HCT116 (cell line): ENCODE results near the gene NRCAM. TPM values are rescaled to one million over a fixed set of nuclear protein-coding genes. Genes with fewer than 3 reads are reported as not detected.

Experiments used
- ATAC-seq: fragments of 200-7000 bp; cut with Tn5 transposase; 2 replicates; pipeline ENCODE4 v1.9.1; 2020; ENCODE audit warnings: mild to moderate bottlenecking, moderate library complexity
- BruUV-seq: library from RNA; stranded (reverse); fragments of 400-500 nt; replicated peaks from 2 replicates; lab custom pipeline; 2021; lab: Mats Ljungman, UMichigan
- CTCF ChIA-PET: fragments of 300-600 bp; sonication (Branson Sonifier 250); formaldehyde crosslinking; loops from one replicate; lab custom pipeline; 2021; ENCODE audit warnings: antibody characterized with exemption; lab: Charles Lee
- POLR2A ChIA-PET: fragments of 300-600, 350-600 bp; sonication (Branson Sonifier 250); formaldehyde crosslinking; loops from one replicate; lab custom pipeline; 2021; ENCODE audit warnings: antibody characterized with exemption; lab: Charles Lee
- RAD21 ChIA-PET, 2 experiments: fragments of 300-600 bp; sonication (Branson Sonifier 250); formaldehyde crosslinking; loops; one replicate each; lab custom pipeline; 2023; ENCODE audit warnings: low total read pairs in 2 of 2; ENCODE audit not compliant: uncharacterized antibody in 2 of 2, unreplicated experiment in 2 of 2, low non-redundant PET in 1 of 2; lab: Charles Lee
- DNase-seq: peaks from one replicate; pipeline ENCODE4 v3.0.0-alpha.2; 2010; ENCODE audit warnings: low read depth, low spot score
- H2AFZ ChIP-seq: fragments of 200-600 bp; shearing (Covaris generic), sonication (generic); 2 replicates; pipeline ENCODE4 v1.6.1; 2017; ENCODE audit warnings: low read depth, mixed run types, mixed read lengths, antibody characterized with exemption, low read length; ENCODE audit not compliant: poor library complexity, severe bottlenecking
- H3K27ac ChIP-seq: 2 replicates; pipeline ENCODE4 v1.5.1; 2012; ENCODE audit warnings: low read depth, low read length
- H3K27me3 ChIP-seq: fragments of 200-600 bp; sonication (generic); 2 replicates; pipeline ENCODE4 v1.6.1; 2016; ENCODE audit warnings: mixed run types, low read length, mixed read lengths; ENCODE audit not compliant: insufficient read depth
- H3K36me3 ChIP-seq, 2 experiments: fragments of 200-500 bp in 1 of 2; fragments of 200-600 bp in 1 of 2; sonication (Bioruptor generic) in 1 of 2; sonication (generic) in 1 of 2; 2 replicates each; pipeline versions ENCODE4 v1.5.1 to v1.6.1; 2014 to 2016; ENCODE audit warnings: low read length in 2 of 2, inconsistent platforms in 1 of 2, mixed read lengths in 1 of 2, mixed run types in 1 of 2; ENCODE audit not compliant: insufficient read depth in 2 of 2, control insufficient read depth in 1 of 2
- H3K4me1 ChIP-seq, 2 experiments: fragments of 200-600 bp in 1 of 2; sonication (generic) in 1 of 2; 2 replicates each; pipeline versions ENCODE4 v1.5.1 to v1.6.1; 2012 to 2017; ENCODE audit warnings: low read length in 2 of 2, inconsistent platforms in 1 of 2, mild to moderate bottlenecking in 1 of 2, mixed read lengths in 1 of 2, mixed run types in 1 of 2, moderate library complexity in 1 of 2; ENCODE audit not compliant: insufficient read depth in 2 of 2, control insufficient read depth in 1 of 2
- H3K4me2 ChIP-seq: fragments of 200-600 bp; sonication (generic); 2 replicates; pipeline ENCODE4 v1.6.1; 2017; ENCODE audit warnings: mixed run types, low read length, mixed read lengths
- H3K4me3 ChIP-seq, 2 experiments: fragments of 200-600 bp in 1 of 2; sonication (generic) in 1 of 2; replicated peaks in 1 of 2; 2 replicates each; pipeline ENCODE4 v1.5.1; 2011 to 2016; ENCODE audit warnings: low read length in 2 of 2, control low read depth in 1 of 2, low read depth in 1 of 2, mild to moderate bottlenecking in 1 of 2, mixed read lengths in 1 of 2, mixed run types in 1 of 2
- H3K79me2 ChIP-seq: fragments of 200-600 bp; sonication (generic); 2 replicates; pipeline ENCODE4 v1.6.1; 2017; ENCODE audit warnings: mild to moderate bottlenecking, mixed run types, low read length, moderate library complexity, mixed read lengths; ENCODE audit not compliant: insufficient read depth
- H3K9ac ChIP-seq: fragments of 200-600 bp; sonication (generic); 2 replicates; pipeline ENCODE4 v1.6.1; 2016; ENCODE audit warnings: low read length, mixed read lengths
- H3K9me2 ChIP-seq: fragments of 200-600 bp; sonication (generic), shearing (Covaris generic); 2 replicates; pipeline ENCODE4 v1.6.1; 2017; ENCODE audit warnings: mixed run types, mild to moderate bottlenecking, moderate library complexity; ENCODE audit not compliant: insufficient read depth
- H3K9me3 ChIP-seq, 2 experiments: fragments of 200-500 bp in 1 of 2; fragments of 200-600 bp in 1 of 2; sonication (Bioruptor generic) in 1 of 2; sonication (generic) in 1 of 2; 2 replicates each; pipeline ENCODE4 v1.6.1; 2014 to 2017; ENCODE audit warnings: low read length in 2 of 2, mixed read lengths in 2 of 2, inconsistent platforms in 1 of 2, low read depth in 1 of 2, mild to moderate bottlenecking in 1 of 2, mixed run types in 1 of 2, moderate library complexity in 1 of 2; ENCODE audit not compliant: control insufficient read depth in 1 of 2, insufficient read depth in 1 of 2
- H4K20me1 ChIP-seq: fragments of 200-600 bp; sonication (generic), shearing (Covaris generic); 2 replicates; pipeline ENCODE4 v1.6.1; 2017; ENCODE audit warnings: mixed run types, mild to moderate bottlenecking, moderate library complexity; ENCODE audit not compliant: insufficient read depth
- ATF3 ChIP-seq: IDR thresholded peaks from 2 replicates; pipeline ENCODE4 v1.6.1; 2012
- CBX3 ChIP-seq: IDR thresholded peaks from 2 replicates; pipeline ENCODE4 v1.6.1; 2012; ENCODE audit warnings: low read depth
- CEBPB ChIP-seq: IDR thresholded peaks from 2 replicates; pipeline ENCODE4 v1.6.1; 2012; ENCODE audit warnings: low read depth
- CTCF ChIP-seq, 3 experiments: fragments of 200-600 bp in 1 of 3; sonication (generic) in 1 of 3; IDR thresholded peaks in 2 of 3; conservative IDR thresholded peaks in 1 of 3; 2 replicates each; pipeline ENCODE4 v1.5.1; 2012 to 2017; ENCODE audit warnings: low read depth in 2 of 3, low read length in 2 of 3, antibody characterized with exemption in 1 of 3, borderline replicate concordance in 1 of 3, control low read depth in 1 of 3, mild to moderate bottlenecking in 1 of 3, mixed read lengths in 1 of 3, mixed run types in 1 of 3, moderate library complexity in 1 of 3; ENCODE audit not compliant: insufficient read depth in 1 of 3
- EGR1 ChIP-seq: IDR thresholded peaks from 2 replicates; pipeline ENCODE4 v1.6.1; 2012; ENCODE audit warnings: low read depth
- EZH2 ChIP-seq: fragments of 200-600 bp; sonication (generic); IDR thresholded peaks from 2 replicates; pipeline ENCODE4 v1.6.1; 2017; ENCODE audit warnings: antibody characterized with exemption, mixed run types
- JUND ChIP-seq: IDR thresholded peaks from 2 replicates; pipeline ENCODE4 v1.6.1; 2012
- MAX ChIP-seq: IDR thresholded peaks from 2 replicates; pipeline ENCODE4 v1.6.1; 2012
- POLR2AphosphoS5 ChIP-seq: IDR thresholded peaks from 2 replicates; pipeline ENCODE4 v1.6.1; 2011; ENCODE audit warnings: mild to moderate bottlenecking, low read depth, low read length, moderate library complexity
- REST ChIP-seq: IDR thresholded peaks from 2 replicates; pipeline ENCODE4 v1.6.1; 2012; ENCODE audit warnings: low read depth
- SIN3A ChIP-seq: IDR thresholded peaks from 2 replicates; pipeline ENCODE4 v1.6.1; 2012; ENCODE audit warnings: low read depth
- SRF ChIP-seq: IDR thresholded peaks from 2 replicates; pipeline ENCODE4 v1.6.1; 2012; ENCODE audit warnings: low read depth
- TCF7L2 ChIP-seq: IDR thresholded peaks from 2 replicates; pipeline ENCODE4 v1.7.0; 2011; ENCODE audit warnings: borderline replicate concordance, inconsistent platforms; ENCODE audit not compliant: insufficient read depth, insufficient read length; ENCODE audit errors: extremely low read depth
- YY1 ChIP-seq: IDR thresholded peaks from 2 replicates; pipeline ENCODE4 v1.6.1; 2011; ENCODE audit warnings: low read length, low read depth, moderate library complexity, mild to moderate bottlenecking; ENCODE audit not compliant: insufficient replicate concordance; ENCODE audit errors: extremely low read depth
- ZBTB33 ChIP-seq: IDR thresholded peaks from 2 replicates; pipeline ENCODE4 v1.6.1; 2011; ENCODE audit warnings: mild to moderate bottlenecking, low read length, moderate library complexity; ENCODE audit not compliant: insufficient replicate concordance; ENCODE audit errors: extremely low read depth
- intact Hi-C: fragments of 100-400 bp; cut with micrococcal nuclease; formaldehyde crosslinking; loops from 2 replicates; pipeline ENCODE4 v1.10.0; 2022
- total RNA-seq: library from RNA; stranded (reverse); gene quantifications from one replicate; pipeline ENCODE4 v1.2.1, GENCODE V29; 2021; ENCODE audit not compliant: unreplicated experiment

NRCAM gene
- total RNA-seq, 1 experiment from 2014 or later = 0.15 TPM

- TF ChIP-seq ZBTB33 = no peak
- no peak for TF ChIP-seq ATF3
- TF ChIP-seq, all 23 proteins: peak for 0
Observed at GRCh38 chr7:108436906-108437305, 19.3 kb downstream of the NRCAM start (continued).

GRCh38 chr7:108434010-108434409 is 22.2 kb downstream of the NRCAM start:
- ATAC-seq = no peak
- intact Hi-C loops = no loop called here
- ChIA-PET CTCF (no interaction called here), RAD21 (no interaction called here), POLR2A (no interaction called here)
- no TSS peak for BruUV-seq
- no peak for DNase-seq
- H3K9me3 ChIP-seq = no peaks in the 10 kb centered on the region
- H2AFZ ChIP-seq = no peak overlapping the region
- no peaks in the 10 kb centered on the region for H3K79me2 ChIP-seq
- no peaks in the 10 kb centered on the region for H4K20me1 ChIP-seq
- H3K9me2 ChIP-seq = no peaks in the 10 kb centered on the region
- TF ChIP-seq CEBPB (no peak), MAX (no peak), TCF7L2 (no peak), REST (no peak), SIN3A (no peak), JUND (no peak), CTCF (IDR thresholded peaks at IDR 0.05 in 2 of 3, conservative IDR thresholded peaks at IDR 0.05 in 1 of 3; ENCODE audit: borderline replicate concordance in 1 of 3, insufficient read depth in 1 of 3, low read depth in 2 of 3, low read length in 2 of 3) (no peak), CBX3 (no peak), EZH2 (no peak), SRF (no peak), YY1 (no peak), POLR2AphosphoS5 (no peak), EGR1 (no peak)
- H3K27ac ChIP-seq = no peak overlapping the region
- no peaks in the 10 kb centered on the region for H3K27me3 ChIP-seq
- no peaks in the 10 kb centered on the region for H3K36me3 ChIP-seq
- no peak overlapping the region for H3K4me2 ChIP-seq
- H3K4me3 ChIP-seq = no peak overlapping the region
- H3K9ac ChIP-seq = no peak overlapping the region
- no peaks in the 10 kb centered on the region for H3K4me1 ChIP-seq
